Keratinocyte (primary cell): Measurements from ENCODE around the gene GPR158.

Experiments used
- CTCF ChIP-seq, 3 experiments: IDR thresholded peaks in 1 of 3; conservative IDR thresholded peaks in 1 of 3; optimal IDR thresholded peaks in 1 of 3; 2 replicates in 2 of 3; 3 replicates in 1 of 3; pipeline versions ENCODE3 to v1.5.1; 2011; ENCODE audit warnings: low read length in 3 of 3, mild to moderate bottlenecking in 3 of 3, moderate library complexity in 2 of 3, control low read depth in 1 of 3, inconsistent platforms in 1 of 3; ENCODE audit not compliant: insufficient read depth in 2 of 3; ENCODE audit errors: extremely low read depth in 1 of 3
- EZH2 ChIP-seq: IDR thresholded peaks from one replicate; pipeline ENCODE4 v1.6.1; 2012; ENCODE audit warnings: inconsistent platforms, mild to moderate bottlenecking, low read length, moderate library complexity

GRCh38 chr10:25493122-25493893 is 318.5 kb downstream of the GPR158 start:
- TF ChIP-seq CTCF (optimal IDR thresholded peaks at IDR 0.05 in 1 of 3, IDR thresholded peaks at IDR 0.05 in 1 of 3, conservative IDR thresholded peaks at IDR 0.05 in 1 of 3; ENCODE audit: extremely low read depth in 1 of 3, insufficient read depth in 2 of 3, low read length in 3 of 3) (no peak), EZH2 (no peak)
